Measurements from ENCODE around the gene PIP5K1B. TPM values are rescaled to one million over a fixed set of nuclear protein-coding genes. Genes with fewer than 3 reads are reported as not detected.

Gene PIP5K1B
- total RNA-seq, 2 experiments from 2014 or later = 3.8 to 10.7 TPM

DNA sequence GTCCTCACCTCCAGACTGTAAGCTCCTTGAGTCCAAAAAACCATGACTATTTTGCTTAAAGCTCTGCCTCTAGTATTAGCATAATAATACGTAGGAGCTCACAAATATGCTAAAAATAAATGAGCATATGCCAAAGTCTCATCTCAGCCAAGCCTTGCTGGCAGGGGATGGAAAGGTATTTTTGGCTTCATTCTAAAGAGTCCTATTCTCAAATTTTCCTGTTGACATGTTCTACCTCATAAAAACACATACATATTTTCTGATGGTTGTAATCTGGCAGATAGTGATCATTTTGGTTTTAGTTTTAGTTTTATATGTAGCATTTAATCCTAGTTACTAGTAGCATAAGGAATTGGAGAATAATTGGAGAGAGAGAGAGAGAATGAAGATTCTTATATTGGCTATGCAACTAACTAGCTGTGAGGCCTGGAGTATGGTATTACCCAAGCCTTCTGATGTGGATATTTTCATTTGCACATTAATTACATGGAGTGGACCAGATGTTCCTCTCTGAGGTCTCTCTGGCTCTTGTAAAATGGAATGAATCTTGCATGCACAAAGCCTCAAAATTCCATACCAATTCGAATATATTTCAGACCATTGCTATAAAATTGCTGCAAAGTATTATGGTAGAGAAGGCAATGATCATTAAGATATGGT, 55.8 kb downstream of the PIP5K1B start:
- ChIA-PET POLR2A (interaction anchor here (0.8 kb wide), 1 partner anchor 207 kb away, joined by 6 read pairs; no protein-coding TSS in a partner anchor), CTCF (ENCODE audit: unreplicated experiment) (interaction anchor here (1.1 kb wide), 1 partner anchor 10 kb away, joined by 3 read pairs; no protein-coding TSS in a partner anchor)
- no peaks in the 10 kb centered on the region for H3K9me2 ChIP-seq (ENCODE audit: insufficient read depth, low read length)
- no peaks in the 10 kb centered on the region for H3K9me3 ChIP-seq (ENCODE audit: low read length)
- no peaks in the 10 kb centered on the region for H3K4me1 ChIP-seq (ENCODE audit: insufficient read depth, low read length, poor library complexity, severe bottlenecking)
- DNase-seq (ENCODE audit: low spot score) = no peak
- no peak overlapping the region for H3K4me2 ChIP-seq (ENCODE audit: low read length)
- intact Hi-C loops (cut with micrococcal nuclease; ENCODE audit: unreplicated experiment) = no loop called here
- no peak overlapping the region for H3K27ac ChIP-seq (ENCODE audit: low read depth, low read length, poor library complexity, severe bottlenecking)
- no peaks in the 10 kb centered on the region for H3K79me2 ChIP-seq (ENCODE audit: insufficient read depth, low read depth, low read length)
- no TSS peak for BruUV-seq (replicated peaks)
- H3K36me3 ChIP-seq (ENCODE audit: insufficient read depth, low read length) = no peaks in the 10 kb centered on the region
- TF ChIP-seq, protein P1, sequence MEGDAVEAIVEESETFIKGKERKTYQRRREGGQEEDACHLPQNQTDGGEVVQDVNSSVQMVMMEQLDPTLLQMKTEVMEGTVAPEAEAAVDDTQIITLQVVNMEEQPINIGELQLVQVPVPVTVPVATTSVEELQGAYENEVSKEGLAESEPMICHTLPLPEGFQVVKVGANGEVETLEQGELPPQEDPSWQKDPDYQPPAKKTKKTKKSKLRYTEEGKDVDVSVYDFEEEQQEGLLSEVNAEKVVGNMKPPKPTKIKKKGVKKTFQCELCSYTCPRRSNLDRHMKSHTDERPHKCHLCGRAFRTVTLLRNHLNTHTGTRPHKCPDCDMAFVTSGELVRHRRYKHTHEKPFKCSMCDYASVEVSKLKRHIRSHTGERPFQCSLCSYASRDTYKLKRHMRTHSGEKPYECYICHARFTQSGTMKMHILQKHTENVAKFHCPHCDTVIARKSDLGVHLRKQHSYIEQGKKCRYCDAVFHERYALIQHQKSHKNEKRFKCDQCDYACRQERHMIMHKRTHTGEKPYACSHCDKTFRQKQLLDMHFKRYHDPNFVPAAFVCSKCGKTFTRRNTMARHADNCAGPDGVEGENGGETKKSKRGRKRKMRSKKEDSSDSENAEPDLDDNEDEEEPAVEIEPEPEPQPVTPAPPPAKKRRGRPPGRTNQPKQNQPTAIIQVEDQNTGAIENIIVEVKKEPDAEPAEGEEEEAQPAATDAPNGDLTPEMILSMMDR (conservative IDR thresholded peaks at IDR 0.05; ENCODE audit: low read length) = no peak
- no peak for TF ChIP-seq EZH2phosphoT487 (IDR thresholded peaks at IDR 0.05; ENCODE audit: borderline replicate concordance, low read depth, low read length)
- no peaks in the 10 kb centered on the region for H4K20me1 ChIP-seq (ENCODE audit: insufficient read depth, low read length)
- H2AFZ ChIP-seq (ENCODE audit: low read length) = no peak overlapping the region
- H3K4me3 ChIP-seq (ENCODE audit: low read depth, low read length, poor library complexity, severe bottlenecking) = no peak overlapping the region

DNA sequence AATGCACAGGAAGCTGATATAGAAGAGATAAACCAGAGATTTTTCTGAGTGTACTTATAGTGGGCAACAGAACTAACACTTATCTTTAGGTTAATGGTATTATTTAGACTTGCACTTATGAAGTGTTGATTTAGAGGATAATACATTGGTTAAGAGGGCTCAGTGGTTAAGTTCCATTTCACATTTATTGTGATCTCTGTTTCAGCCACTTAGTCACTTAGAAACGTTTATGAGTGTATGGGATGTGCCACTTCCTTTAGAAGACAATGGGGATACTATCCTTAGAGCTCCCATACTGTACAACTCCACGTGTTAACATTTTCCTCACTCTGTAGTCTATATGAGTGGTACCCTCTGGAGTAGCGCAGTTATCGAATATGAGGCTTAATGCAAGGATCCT, 57.5 kb downstream of the PIP5K1B start:
- Histone ChIP-seq H3K4me3 (ENCODE audit: low read depth, low read length, poor library complexity, severe bottlenecking) (no peak overlapping the region), H3K4me2 (ENCODE audit: low read length) (no peak overlapping the region), H3K79me2 (ENCODE audit: insufficient read depth, low read depth, low read length) (no peaks in the 10 kb centered on the region), H4K20me1 (ENCODE audit: insufficient read depth, low read length) (no peaks in the 10 kb centered on the region), H3K36me3 (ENCODE audit: insufficient read depth, low read length) (no peaks in the 10 kb centered on the region), H3K9me2 (ENCODE audit: insufficient read depth, low read length) (no peaks in the 10 kb centered on the region), H3K27ac (ENCODE audit: low read depth, low read length, poor library complexity, severe bottlenecking) (no peak overlapping the region), H3K9me3 (ENCODE audit: low read length) (no peaks in the 10 kb centered on the region), H2AFZ (ENCODE audit: low read length) (no peak overlapping the region), H3K4me1 (ENCODE audit: insufficient read depth, low read length, poor library complexity, severe bottlenecking) (no peaks in the 10 kb centered on the region)
- CTCF ChIA-PET (ENCODE audit: unreplicated experiment) = no interaction called here
- intact Hi-C loops (cut with micrococcal nuclease; ENCODE audit: unreplicated experiment) = no loop called here
- POLR2A ChIA-PET = no interaction called here
- DNase-seq (ENCODE audit: low spot score) = no peak
- TF ChIP-seq, protein P1 (conservative IDR thresholded peaks at IDR 0.05; ENCODE audit: low read length) = no peak
- no TSS peak for BruUV-seq (replicated peaks)

DNA sequence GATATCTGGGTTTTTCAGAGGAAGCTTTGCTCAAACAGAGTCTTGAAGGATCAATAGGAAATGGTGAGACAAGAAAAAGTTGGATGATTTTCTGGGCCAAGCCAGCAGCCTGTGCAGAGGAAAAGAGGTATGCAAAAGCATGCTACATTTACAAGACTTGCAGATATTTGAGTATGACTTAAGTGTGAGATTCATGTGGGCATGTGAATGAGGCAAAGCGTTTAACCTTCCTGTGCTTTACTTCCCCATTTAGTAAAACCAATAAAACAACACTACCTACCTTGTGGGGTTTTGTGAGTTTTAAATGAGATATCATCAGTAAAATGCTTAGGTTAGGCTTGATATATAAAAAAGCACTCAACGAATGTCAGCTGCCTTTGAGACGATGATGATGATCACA, 58.1 kb downstream of the PIP5K1B start:
- no peak overlapping the region for H3K4me3 ChIP-seq (ENCODE audit: low read depth, low read length, poor library complexity, severe bottlenecking)
- no peak overlapping the region for H3K4me2 ChIP-seq (ENCODE audit: low read length)
- H4K20me1 ChIP-seq (ENCODE audit: insufficient read depth, low read length) = no peaks in the 10 kb centered on the region
- intact Hi-C loops (cut with micrococcal nuclease; ENCODE audit: unreplicated experiment) = no loop called here
- no peak for TF ChIP-seq EZH2phosphoT487 (IDR thresholded peaks at IDR 0.05; ENCODE audit: borderline replicate concordance, low read depth, low read length)
- TF ChIP-seq, protein P1 (conservative IDR thresholded peaks at IDR 0.05; ENCODE audit: low read length) = no peak
- BruUV-seq (replicated peaks) = no TSS peak
- ChIA-PET POLR2A (interaction anchor here (0.6 to 0.9 kb wide), 2 partner anchors 123 to 126 kb away, joined by 3 to 4 read pairs; no protein-coding TSS in a partner anchor), CTCF (ENCODE audit: unreplicated experiment) (no interaction called here)
- no peaks in the 10 kb centered on the region for H3K9me2 ChIP-seq (ENCODE audit: insufficient read depth, low read length)
- H2AFZ ChIP-seq (ENCODE audit: low read length) = no peak overlapping the region
- H3K4me1 ChIP-seq (ENCODE audit: insufficient read depth, low read length, poor library complexity, severe bottlenecking) = no peaks in the 10 kb centered on the region
- H3K27ac ChIP-seq (ENCODE audit: low read depth, low read length, poor library complexity, severe bottlenecking) = no peak overlapping the region
- no peak for DNase-seq (ENCODE audit: low spot score)
- H3K9me3 ChIP-seq (ENCODE audit: low read length) = no peaks in the 10 kb centered on the region
- H3K36me3 ChIP-seq (ENCODE audit: insufficient read depth, low read length) = no peaks in the 10 kb centered on the region
- no peaks in the 10 kb centered on the region for H3K79me2 ChIP-seq (ENCODE audit: insufficient read depth, low read depth, low read length)

Data from OCI-LY7 (cell line).